Left renal cortex interstitium (tissue), 4 donors: Measurements from ENCODE around the gene TRERF1. TPM values are rescaled to one million over a fixed set of nuclear protein-coding genes. Genes with fewer than 3 reads are reported as not detected.

Experiments used
- DNase-seq, 4 donors: peaks; one replicate each; pipeline ENCODE4 v3.0.0-alpha.2; 2013; ENCODE audit warnings: low read depth in 4 of 4, low spot score in 2 of 4, missing footprints in 1 of 4
- polyA plus RNA-seq, 4 donors: library from polyadenylated mRNA; unstranded; fragments of 120-200 nt; gene quantifications; one replicate each; pipeline ENCODE4 v1.2.1, GENCODE V29; 2013; ENCODE audit not compliant: insufficient read length in 4 of 4

The TRERF1 gene
- polyA plus RNA-seq, 4 donors = 14.1 to 18.4 (median 16.0) TPM

DNA sequence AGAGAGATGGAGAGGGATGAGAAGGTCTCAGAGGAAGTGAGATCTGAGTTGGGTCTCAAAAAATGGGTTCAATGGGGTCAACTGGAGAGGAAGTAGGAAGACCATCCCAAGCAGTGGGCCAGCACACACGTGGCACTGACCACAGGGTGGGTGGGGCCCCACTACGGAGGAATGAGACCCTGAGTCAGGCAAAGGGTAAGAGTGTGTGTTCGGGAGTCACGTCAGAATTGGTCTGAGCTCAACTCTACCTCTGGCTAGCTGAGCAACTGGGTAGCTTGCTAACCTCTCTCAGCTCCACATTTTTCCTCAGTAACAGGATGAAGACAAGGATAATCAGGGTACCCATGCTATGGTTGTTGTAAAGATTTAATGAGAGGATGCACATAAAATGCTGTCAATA is 79.0 kb downstream of the TRERF1 start:
- no peak for DNase-seq

DNA sequence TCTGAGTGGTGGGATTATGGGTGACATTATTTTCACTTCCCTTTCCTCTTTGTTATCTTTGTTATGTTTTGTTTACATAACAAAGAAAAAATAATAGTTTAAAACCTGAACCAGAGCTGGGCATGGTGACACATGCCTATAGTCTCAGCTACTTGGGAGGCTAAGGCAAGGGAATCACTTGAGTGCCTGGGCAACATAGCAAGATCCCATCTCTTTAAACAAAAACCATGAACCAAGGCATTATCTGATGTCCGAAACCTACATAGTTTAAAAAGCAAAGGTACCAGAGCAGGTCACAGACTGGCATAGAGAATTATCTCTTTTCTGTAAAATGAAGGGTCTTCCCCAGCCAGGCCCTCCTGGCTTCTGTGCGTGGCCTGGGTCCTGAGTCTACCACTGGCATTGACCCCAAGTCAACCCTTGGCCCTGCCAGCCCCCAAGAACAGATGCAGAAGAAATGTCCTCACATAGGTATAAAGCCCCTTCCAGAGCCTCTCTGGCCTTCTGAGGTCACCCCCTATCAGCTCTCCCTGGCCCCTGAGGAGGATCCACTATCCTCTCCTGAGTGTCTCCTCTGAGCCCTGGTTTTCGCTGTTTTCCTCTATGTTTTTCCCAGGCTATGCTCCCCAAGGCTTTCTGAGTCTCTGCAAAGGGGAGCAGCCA is 81.3 kb downstream of the TRERF1 start:
- DNase-seq = no peak

DNA sequence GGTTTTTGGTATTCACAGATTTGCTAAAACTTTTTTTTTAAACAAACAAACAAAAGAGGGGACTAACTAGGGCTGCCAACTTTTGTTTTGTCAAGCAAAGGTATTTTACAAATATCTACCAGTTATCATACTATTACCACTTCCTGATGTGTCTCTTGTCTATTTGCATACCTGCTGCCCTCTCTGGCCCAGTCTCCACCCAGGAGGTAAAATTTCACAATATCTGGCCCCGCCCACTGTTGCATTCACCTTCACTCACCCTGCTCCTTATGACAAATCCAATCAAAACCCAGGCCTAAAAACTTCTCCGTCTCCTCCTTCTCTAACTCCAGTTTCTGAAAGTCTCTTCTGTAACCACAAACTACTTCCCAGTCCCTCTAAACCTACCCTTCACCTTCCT is 82.2 kb downstream of the TRERF1 start:
- DNase-seq = no peak

DNA sequence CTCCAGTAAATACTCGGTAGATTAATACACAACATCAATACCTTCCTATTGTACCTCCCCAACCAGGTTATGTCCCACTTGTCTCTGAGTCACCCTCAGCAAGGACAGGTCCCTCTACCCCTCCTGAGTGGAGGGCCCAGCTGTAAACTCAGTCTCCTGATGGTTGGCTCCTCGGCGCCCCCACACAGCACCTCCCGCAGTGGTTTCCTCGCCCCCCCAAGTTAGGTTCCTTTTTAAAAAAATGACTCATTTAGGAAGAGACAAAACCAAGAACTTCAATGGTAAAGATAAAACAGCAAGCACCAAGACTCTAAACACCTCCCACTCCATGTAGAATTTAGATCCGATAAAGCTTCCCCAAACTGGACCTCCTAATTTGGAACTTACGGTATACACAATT is 83.5 kb downstream of the TRERF1 start:
- DNase-seq = no peak

DNA sequence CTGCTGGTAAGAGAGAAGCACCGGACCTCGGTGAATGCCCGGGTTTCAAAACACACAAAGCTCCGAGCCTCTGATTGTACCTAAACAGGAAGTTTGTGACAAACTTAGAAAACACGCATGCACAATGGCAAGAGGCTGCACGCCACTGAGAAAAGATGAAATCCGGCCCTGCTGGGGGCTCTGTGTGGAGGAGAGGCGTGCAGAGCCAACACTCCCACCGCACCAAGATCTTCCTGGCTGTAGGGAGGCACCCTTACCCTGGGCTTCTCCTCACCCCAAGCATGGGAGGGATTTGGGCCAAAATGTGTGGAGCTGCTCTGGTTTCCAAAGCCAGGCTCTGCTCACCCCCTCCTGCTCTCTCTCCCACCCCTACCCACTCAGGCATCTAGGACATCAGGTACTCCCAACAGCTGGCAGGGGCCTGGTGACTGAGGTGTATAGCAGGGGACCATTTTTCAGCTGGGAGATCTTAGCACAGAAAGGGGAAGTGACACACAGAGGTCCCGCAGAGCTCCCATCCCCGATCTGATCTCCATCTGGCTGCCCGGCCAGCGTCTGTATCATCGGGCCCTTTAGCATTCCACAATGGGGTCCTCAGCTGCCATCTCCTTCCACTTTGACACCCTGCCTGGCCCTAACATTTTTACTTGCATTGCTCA is 84.2 kb downstream of the TRERF1 start:
- DNase-seq = no peak

DNA sequence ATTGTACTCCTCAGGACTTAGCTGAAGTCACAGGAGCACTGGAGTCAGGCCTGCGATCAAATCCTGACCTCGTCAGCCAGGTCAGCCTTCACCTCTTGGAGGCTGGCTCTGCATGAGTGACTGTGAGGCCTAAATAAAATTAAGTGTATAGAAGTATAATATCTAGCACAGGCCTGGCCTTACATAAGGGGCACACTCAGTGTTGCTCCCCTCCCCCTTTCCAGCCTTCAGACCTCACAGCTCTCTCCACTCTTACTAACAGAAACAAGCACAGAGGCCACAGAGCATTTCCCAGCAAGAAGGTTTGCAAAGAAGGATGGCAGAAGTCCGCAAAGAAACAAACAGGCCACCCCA is 84.8 kb downstream of the TRERF1 start:
- DNase-seq = no peak

DNA sequence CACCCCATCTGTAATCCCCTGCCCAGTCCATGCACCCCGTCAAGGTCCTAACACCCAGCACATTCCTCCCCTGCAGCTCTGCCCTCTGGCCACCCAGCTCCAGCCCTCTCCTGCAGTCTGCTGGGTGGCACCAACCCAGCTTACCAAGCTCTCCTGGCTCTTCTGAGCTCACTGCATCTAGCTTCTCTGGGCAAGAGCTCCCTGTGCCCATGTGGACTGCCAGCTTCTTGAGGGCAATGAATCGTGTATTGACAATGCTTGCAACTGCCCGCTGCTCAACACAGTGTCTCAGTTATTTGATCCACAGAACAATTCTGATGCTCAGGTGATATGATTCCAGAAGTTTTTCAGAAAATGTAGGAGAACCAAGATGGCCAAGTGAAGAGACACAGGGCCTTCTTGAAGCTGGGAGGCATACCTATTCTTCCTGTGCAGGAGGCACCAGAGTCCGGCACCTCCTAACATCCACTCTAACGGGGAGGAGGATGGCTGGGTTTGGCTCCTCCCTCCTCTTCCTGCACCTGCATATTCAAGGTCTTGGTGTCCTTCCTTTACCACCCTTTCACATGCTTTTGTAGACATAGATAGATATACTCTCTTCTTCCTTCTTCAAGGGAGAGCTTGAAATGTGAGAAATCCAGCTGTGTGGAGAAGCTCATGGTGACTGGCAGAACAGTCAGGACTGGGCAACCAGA is 85.6 kb downstream of the TRERF1 start:
- DNase-seq = no peak

DNA sequence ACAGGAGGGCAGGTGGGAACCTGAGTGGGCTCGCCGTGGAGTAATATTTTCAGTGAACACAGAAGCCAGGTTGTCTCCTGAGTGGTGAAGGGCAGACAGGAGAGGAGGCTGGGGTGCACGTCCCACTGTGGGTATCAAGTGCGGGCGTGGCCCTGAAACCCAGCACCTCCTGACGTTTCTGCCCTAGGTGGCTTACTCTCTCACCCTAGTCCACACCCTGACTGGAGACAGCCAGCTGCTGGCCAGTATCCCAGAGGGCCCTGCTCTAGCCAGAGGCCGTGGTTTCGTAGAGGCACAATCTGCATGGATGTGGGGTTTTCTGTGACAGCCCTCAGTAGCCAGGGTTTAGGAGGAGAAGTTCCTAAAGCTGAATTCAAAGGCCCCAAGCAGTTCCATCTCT is 86.7 kb downstream of the TRERF1 start:
- no peak for DNase-seq

DNA sequence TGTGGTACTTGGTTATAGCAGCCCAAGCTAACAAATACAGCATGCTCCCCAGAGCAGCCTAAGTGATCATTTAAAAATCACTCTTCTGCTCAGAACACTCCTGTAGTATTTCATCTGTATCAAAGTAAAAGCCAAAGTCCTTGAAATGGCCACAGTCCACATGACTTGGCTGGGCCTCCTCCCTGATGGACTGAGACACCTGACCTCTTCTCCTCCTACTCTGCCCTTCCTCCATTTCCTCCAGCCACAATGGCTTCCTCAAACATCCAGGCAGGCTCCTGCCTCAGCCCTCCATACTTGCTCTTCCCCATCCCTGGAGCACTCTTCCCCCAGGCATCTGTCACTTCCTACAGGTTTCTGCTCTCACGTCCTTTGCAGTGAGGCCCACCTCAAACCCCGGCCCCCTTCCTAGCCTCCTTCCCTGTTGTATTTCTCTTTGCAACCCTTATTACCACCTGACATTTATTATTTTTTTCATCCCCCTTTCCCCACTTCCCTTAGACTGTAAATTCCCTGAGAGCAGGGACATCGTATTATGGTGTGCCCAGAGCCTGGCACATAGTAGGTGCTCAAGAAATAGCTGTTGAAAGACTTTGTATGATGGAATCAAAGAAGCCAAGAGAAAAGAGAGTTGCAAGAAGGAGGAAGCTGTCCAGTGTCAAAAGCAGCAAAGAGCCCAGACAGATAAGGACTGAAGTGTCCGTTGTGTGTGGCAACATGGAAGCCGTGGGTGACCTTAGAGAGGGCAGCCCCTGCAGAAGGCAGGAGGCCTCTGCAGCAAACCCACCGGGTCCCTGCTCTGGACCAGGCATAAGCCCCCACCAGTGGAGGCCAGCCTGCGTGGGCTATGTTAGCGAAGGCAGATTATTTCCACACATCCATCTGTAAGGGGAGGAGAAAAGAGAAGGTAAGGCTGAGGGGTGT is 87.5 kb downstream of the TRERF1 start:
- DNase-seq = no peak

DNA sequence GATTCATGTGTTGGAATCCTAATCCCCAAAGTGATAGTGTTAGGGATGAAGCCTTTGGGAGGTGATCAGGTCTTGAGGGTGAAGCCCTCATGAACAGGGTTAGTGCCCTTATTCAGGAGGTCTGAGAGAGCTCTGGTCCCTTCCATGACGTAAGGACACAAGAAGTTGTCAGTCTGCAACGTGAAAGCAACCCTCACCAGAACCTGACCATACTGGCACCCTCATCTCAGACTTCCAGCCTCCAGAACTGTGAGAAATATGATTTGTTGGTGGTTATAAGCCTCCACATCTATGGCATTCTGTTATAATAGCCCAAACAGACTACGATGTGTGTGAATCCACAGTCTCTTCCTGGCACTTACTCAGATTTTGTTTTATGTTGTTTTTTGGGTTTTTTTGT is 90.7 kb downstream of the TRERF1 start:
- no peak for DNase-seq

DNA sequence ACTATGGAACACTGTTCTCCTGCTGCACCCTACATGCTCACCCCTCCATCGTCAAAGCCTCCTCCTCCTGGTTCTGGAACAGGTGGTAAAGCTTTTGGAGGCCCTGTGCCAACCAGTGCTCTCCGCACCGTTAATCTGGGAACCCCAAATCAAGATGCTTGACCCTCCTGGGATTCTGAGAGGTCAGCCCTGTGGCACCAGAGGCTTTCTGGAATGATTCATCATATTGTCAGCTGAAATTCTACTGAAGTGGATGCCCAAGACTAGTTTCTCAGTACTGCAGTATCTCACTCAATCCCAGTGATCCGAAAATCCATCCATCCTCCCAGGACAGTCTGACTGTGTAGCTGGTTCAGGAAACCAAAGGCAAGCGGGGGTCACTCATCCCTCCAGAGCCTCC is 92.7 kb downstream of the TRERF1 start:
- no peak for DNase-seq

DNA sequence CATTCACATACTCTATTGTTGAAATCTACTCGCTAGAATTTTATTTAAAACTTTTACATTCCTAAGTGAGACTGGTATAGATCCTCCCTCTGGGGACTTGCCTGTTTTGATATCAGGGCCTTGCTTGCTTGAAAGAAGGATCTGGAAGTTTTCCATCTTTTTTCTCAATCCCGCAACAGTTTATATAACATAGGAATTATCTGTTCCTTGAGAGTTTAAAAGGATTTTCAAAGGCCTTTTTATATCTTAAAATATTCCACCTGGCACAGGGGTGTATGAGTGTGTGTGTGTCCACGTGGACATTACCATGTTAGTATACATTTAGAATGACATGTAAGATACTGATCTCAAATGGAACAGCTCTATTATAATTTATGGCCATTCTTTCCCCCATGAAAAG is 96.3 kb downstream of the TRERF1 start:
- DNase-seq = no peak

DNA sequence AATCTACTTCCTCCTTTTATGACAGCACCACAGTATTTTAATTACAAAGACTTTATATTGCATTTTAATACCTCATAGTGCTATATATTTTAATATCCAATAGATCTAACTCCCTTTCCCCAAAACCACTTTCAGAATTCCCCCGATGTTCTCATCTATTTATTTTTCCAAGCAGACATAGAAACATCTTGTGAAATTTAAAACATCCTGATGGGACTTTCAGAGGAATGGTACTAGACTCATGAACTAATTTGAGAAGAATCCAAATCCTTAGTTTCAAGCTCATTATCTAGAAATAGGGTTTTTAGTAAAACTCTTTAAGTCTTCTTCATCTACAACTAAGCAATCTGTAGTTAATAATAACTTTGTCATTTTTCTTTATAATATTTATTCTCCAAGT is 97.0 kb downstream of the TRERF1 start:
- no peak for DNase-seq

DNA sequence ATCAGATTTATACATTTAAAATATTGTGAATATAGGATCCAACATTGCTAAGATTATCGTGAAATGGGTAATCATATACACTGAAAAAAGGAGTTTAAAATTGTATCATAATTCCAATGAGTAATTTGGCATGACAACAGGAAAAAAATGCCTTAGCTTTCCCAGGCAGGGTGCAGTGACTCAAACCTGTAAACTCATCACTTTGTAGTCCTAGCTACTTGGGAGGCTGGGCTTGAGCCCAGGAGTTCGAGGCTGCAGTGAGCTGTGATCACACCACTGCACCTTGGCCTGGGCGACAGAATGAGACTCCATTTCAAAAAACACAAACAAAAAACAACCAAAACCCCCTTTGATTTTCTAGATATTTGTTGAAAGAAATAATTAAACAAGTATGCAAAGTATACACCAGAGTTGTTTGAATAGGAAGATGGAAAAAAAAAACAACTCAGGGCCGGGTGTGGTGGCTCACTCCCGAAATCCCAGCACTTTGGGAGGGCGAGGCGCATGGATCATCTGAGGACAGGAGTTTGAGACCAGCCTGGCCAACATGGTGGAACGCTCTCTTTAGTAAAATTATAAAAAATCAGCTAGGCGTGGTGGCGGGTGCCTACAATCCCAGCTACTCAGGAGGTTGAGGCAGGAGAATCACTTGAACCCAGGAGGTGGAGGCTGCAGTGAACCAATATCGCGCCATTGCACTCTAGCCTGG is 98.7 kb downstream of the TRERF1 start:
- no peak for DNase-seq

DNA sequence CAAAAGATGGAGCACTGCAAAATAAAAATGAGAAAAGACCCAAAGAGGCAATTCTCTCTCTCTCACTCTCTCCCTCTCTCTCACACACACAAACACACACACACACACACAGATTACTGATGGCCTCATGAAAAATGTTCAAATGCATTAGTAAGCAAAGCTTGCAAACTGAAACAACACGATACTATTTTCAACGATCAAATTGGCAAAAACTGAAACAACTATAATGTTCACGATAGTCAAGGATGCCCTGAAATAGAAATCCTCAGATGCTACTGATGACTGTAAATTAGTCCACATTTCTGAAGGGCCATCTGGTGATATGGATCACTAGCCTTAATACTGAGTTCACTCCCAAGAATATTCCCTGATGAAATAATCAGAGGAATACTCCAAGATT is 100.8 kb downstream of the TRERF1 start:
- no peak for DNase-seq

DNA sequence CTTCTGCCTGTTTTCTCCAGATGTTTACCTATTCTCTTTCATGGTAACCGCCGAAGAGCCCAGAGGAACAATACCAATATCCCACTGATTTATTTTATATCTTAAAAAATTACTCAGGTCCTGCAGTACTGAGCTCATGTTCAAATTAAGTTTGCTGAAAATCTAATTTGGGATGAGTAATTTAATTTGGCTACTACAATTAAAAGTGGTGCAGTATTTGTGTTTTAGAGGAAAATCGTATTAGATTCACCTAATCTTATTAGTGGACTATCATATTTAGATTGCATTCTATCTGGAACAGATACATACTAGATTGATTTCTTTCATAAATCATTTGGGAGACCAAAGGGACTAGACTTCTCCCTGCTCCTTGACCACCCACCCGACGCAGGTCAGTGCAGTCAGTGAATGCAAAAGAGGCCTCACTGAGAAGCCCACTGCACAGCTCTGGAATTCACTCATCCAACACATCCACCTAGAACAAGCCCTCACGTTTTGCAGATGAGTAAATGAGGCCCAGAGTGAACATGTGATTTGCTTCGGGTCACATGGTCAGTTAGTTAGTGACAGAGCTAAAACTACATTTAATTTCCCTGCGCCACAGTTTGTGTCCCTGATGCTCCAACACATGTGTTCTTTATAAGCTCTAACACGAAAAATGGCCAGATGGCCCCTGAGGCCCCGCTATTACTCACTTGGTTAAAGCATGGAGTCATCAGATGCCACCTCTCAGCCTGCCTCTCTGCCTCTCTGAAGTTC is 101.8 kb downstream of the TRERF1 start:
- no peak for DNase-seq

DNA sequence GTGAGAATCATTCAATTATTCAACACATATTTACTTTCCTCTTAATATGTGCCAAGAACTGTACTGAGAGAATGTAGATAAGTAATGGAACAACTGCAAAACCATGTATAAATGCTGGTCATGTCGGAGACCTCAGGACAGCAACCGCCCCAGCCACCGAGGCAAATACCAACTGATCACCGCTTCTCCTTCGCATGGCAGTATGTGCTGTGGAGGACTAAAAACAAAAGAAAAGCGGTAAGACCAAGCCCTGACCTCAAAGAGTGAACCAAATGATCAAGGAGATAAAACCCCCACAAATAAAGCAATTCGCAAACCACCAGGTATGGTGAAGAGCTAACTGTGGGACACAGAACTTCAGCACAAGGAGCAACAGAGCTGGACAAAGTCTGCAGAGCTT is 104.3 kb downstream of the TRERF1 start:
- DNase-seq = no peak

DNA sequence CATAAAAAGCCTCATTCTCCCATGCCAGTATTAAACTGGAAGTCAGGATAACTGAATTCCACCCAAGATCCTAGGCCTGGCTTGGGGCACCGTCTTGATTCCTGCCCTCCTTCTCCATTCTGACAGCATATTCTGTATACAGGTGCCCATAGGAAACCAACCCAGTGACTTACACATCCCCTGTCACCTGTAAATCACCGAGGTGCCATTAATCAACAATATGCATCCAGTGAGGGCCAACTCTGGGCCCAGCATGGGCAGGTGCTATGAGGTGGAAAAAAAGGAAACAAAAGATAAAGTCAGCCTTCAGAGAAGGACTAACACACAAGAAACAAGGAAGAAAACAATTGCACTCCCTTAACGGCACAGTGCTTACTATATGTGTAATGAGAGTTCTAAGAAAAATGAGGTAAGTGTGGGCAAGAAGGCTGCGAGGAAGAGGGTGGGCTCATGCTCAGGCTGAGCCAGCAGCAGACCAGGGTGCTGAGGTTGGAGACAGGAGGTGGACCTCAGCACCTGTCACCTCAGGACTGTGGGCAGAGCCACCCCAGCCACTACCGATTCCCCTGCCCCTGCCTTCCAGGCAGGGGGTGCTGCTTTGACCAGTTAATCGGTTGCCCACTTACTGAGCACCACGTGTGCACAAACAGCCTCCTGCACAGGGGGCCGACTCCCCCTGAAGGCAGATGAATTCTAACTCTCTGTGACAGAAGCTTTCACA is 105.9 kb downstream of the TRERF1 start:
- DNase-seq = no peak

DNA sequence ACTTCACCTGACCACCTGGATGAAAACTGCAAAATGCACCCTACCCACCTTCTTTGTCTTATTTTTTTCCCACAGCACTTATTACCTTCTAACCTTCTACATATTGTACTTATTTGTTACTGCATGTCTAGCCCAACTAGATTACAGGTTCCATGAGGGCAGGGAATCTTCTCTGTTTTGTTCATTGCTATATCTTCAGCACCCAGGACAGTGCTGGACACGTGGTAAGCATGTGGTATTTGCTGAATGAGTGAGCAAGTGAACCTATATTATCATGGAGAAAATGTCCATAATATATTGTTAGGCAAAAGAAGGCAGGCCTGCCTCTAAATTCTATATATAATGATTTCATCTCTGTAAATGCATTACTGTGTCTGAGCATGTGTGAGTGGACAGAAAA is 107.0 kb downstream of the TRERF1 start:
- no peak for DNase-seq
